PFSK-1 (cell line): Measurements from ENCODE around the gene DLST.

Experiments used
- FOXP2 ChIP-seq: optimal IDR thresholded peaks from 2 replicates; pipeline ENCODE3; 2011; ENCODE audit warnings: borderline replicate concordance, control low read depth, inconsistent platforms; ENCODE audit not compliant: insufficient read depth; ENCODE audit errors: extremely low read length, extremely low read depth
- POLR2AphosphoS5 ChIP-seq: IDR thresholded peaks from 2 replicates; pipeline ENCODE4 v1.6.1; 2012; ENCODE audit warnings: low read depth, mild to moderate bottlenecking, control low read depth, low read length, moderate library complexity
- REST ChIP-seq, 2 experiments: IDR thresholded peaks; 2 replicates each; pipeline versions ENCODE4 v1.6.1 to v1.8.0; 2011 to 2012; ENCODE audit warnings: low read depth in 2 of 2, low read length in 2 of 2, control low read depth in 1 of 2, inconsistent platforms in 1 of 2, mild to moderate bottlenecking in 1 of 2, moderate library complexity in 1 of 2; ENCODE audit not compliant: insufficient read depth in 1 of 2
- SIN3A ChIP-seq: IDR thresholded peaks from 2 replicates; pipeline ENCODE4 v1.6.1; 2012; ENCODE audit warnings: mild to moderate bottlenecking, low read length, moderate library complexity, borderline replicate concordance; ENCODE audit not compliant: insufficient read depth
- TAF1 ChIP-seq: IDR thresholded peaks from 2 replicates; pipeline ENCODE4 v1.6.1; 2012; ENCODE audit warnings: low read length, control low read depth, borderline replicate concordance; ENCODE audit not compliant: insufficient read depth

DLST gene

DNA sequence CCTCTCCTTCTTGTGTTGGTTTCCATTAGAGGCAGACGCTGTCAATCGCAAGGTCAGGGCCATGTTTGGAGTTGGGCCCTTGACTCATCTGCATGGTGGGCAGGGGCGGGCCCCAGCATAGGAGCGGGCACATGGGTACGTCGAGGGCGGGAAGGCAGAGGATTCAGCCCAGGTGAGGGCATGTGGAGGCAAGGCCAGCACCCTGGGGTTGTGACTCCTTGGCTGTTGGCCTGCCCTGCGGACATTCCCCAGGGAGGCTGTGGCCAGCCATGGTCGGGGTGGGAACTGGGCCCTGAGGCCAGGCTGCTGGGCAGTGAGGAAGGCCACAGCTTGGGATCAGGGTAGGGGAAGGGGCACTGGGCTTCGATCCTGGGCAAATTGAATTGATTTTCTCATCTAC, 31.1 kb downstream of the DLST start:
- no peak for TF ChIP-seq POLR2AphosphoS5
- TF ChIP-seq FOXP2, result no peak
- TF ChIP-seq REST (IDR thresholded peaks at IDR 0.05; ENCODE audit: insufficient read depth in 1 of 2, low read depth in 2 of 2, low read length in 2 of 2), result no peak
- TF ChIP-seq TAF1, result no peak
- no peak for TF ChIP-seq SIN3A

DNA sequence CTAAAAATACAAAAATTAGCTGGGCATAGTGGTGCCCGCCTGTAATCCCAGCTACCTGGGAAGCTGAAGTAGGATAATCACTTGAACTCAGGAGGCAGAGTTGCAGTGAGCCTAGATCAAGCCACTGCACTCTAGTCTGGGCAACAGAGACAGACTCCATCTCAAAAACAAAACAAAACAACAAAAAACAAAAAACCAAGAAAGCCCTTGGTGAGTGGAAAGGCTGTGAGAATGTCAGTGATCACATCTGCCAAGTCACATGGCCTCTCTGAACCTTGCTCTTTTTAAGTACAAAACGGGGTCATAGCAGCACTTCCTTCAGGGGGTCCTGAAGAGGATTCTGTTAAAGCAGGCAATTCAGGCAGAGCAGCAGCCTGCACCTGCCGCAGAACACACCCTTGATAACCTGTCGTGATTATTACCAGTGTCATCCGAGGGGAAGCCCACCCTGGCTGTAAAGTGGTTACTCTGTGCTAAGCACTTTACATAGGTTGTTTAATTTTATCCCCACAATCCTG, 31.7 kb downstream of the DLST start:
- TF ChIP-seq TAF1 (no peak), SIN3A (no peak)

DNA sequence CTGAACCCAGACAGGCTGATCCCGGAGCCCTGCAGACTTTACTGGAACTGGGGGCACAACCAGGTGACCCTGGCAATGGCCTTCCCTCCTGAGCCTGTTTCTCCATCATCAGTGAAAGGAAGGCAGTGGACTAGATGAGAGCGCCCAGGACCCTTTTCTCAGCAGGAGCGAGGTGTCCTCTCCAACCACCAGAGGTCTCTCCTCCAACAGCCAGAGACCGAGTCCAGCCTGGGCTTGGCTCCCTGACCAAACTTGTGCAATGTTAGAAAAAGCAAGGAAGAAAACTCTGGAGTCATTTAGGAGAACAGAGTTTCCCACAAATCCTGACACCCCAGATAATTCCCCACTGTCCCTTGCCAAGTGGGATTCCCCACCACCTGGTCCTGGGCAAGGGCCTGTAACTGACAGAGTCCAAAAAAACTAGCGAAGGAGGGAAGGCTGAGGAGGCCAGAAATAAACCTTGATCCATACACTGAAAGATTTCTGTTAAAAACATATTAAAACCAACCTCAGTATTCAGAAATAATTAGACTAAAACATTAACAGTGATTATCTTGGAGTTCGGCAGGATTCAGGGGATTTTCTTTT, 32.4 kb downstream of the DLST start:
- TF ChIP-seq SIN3A, result no peak
- no peak for TF ChIP-seq TAF1
- no peak for TF ChIP-seq REST (IDR thresholded peaks at IDR 0.05; ENCODE audit: insufficient read depth in 1 of 2, low read depth in 2 of 2, low read length in 2 of 2)
- TF ChIP-seq FOXP2, result no peak
- TF ChIP-seq POLR2AphosphoS5, result no peak

DNA sequence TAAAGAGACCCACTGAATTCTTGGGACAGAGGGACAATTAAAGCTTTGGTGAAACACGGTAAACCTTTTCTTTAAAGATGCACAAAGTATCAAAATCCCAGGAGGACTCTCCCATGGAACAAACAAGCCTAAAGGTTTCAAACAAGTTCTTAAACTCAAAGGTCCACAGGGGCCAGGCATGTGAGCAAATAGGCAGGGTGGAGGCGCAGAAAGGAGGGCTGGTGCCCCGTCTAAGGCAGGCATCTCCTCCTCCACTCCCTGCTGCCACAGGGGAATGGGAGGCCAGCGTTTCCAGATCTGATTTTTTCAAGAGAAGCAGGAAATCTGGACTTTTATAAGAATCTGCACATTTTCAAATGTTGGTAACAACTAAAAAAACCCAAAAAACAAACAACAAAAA, 33.7 kb downstream of the DLST start:
- TF ChIP-seq REST (IDR thresholded peaks at IDR 0.05; ENCODE audit: insufficient read depth in 1 of 2, low read depth in 2 of 2, low read length in 2 of 2) (no peak), SIN3A (no peak)

- TF ChIP-seq FOXP2, result no peak
- no peak for TF ChIP-seq SIN3A
- no peak for TF ChIP-seq POLR2AphosphoS5
- TF ChIP-seq TAF1, result no peak
- no peak for TF ChIP-seq REST (IDR thresholded peaks at IDR 0.05; ENCODE audit: insufficient read depth in 1 of 2, low read depth in 2 of 2, low read length in 2 of 2)
Measured at GRCh38 chr14:74915826-74916225, 34.1 kb downstream of the DLST start.
